Panc1 (cell line): ENCODE data around the gene CNN2.

Experiments
- POLR2AphosphoS5 ChIP-seq: IDR thresholded peaks from 2 replicates; pipeline ENCODE4 v1.6.1; 2012; ENCODE audit warnings: mild to moderate bottlenecking, low read depth, low read length, moderate library complexity
- REST ChIP-seq, 2 experiments: IDR thresholded peaks; 2 replicates each; pipeline ENCODE4 v1.6.1; 2011 to 2012; ENCODE audit warnings: low read depth in 2 of 2, control low read depth in 1 of 2, low read length in 1 of 2, mild to moderate bottlenecking in 1 of 2, moderate library complexity in 1 of 2; ENCODE audit not compliant: insufficient read depth in 1 of 2

- TF ChIP-seq REST (IDR thresholded peaks at IDR 0.05; ENCODE audit: insufficient read depth in 1 of 2, low read depth in 2 of 2, low read length in 1 of 2) (no peak), POLR2AphosphoS5 (no peak)
Observed at GRCh38 chr19:1007399-1008251, 18.8 kb upstream of the CNN2 start.
